ENCODE data around the gene LMO7. TPM values are rescaled to one million over a fixed set of nuclear protein-coding genes. Genes with fewer than 3 reads are reported as not detected.

LMO7 gene
- total RNA-seq, 2 donors from 2014 or later: 118 to 193 TPM

- H3K4me1 ChIP-seq: no peaks in the 10 kb centered on the region
- TF ChIP-seq CTCF (IDR thresholded peaks at IDR 0.05): no peak
- H3K36me3 ChIP-seq: no peaks in the 10 kb centered on the region
- intact Hi-C loops (cut with DNase I): no loop called here
- no peak overlapping the region for H3K4me3 ChIP-seq
- no peak overlapping the region for H3K9ac ChIP-seq (ENCODE audit: low read depth in 2 of 2, low read length in 2 of 2)
- no peak overlapping the region for H3K27ac ChIP-seq
- no peaks in the 10 kb centered on the region for H3K9me3 ChIP-seq
- H3K27me3 ChIP-seq: no peaks in the 10 kb centered on the region
- DNase-seq: no peak
These were observed 189.5 kb downstream of the LMO7 start for GRCh38 chr13:75825594-75825993.

- no peak for TF ChIP-seq CTCF (IDR thresholded peaks at IDR 0.05)
- DNase-seq: no peak
- Histone ChIP-seq H3K36me3 (no peaks in the 10 kb centered on the region), H3K9ac (ENCODE audit: low read depth in 2 of 2, low read length in 2 of 2) (no peak overlapping the region), H3K4me3 (no peak overlapping the region), H3K9me3 (no peaks in the 10 kb centered on the region), H3K4me1 (no peaks in the 10 kb centered on the region), H3K27me3 (no peaks in the 10 kb centered on the region), H3K27ac (no peak overlapping the region)
- intact Hi-C loops (cut with DNase I): no loop called here
These were observed 190.3 kb downstream of the LMO7 start for GRCh38 chr13:75826391-75826790.

GRCh38 chr13:75829830-75830229 lies 193.7 kb downstream of the LMO7 start:
- Histone ChIP-seq H3K4me3 (no peak overlapping the region), H3K27me3 (no peaks in the 10 kb centered on the region), H3K36me3 (no peaks in the 10 kb centered on the region), H3K4me1 (no peaks in the 10 kb centered on the region), H3K9me3 (no peaks in the 10 kb centered on the region), H3K27ac (no peak overlapping the region), H3K9ac (ENCODE audit: low read depth in 2 of 2, low read length in 2 of 2) (no peak overlapping the region)
- TF ChIP-seq CTCF (IDR thresholded peaks at IDR 0.05): no peak
- no peak for DNase-seq
- intact Hi-C loops (cut with DNase I): loop anchor here (10.0 kb wide), 1 partner anchor 135 kb away; no protein-coding TSS in a partner anchor

GRCh38 chr13:75830842-75831241 lies 194.7 kb downstream of the LMO7 start:
- DNase-seq: no peak
- TF ChIP-seq CTCF (IDR thresholded peaks at IDR 0.05): no peak

GRCh38 chr13:75831389-75831788 lies 195.3 kb downstream of the LMO7 start:
- no peak for DNase-seq
- no peak overlapping the region for H3K4me3 ChIP-seq
- no peaks in the 10 kb centered on the region for H3K27me3 ChIP-seq
- H3K36me3 ChIP-seq: no peaks in the 10 kb centered on the region
- no peak for TF ChIP-seq CTCF (IDR thresholded peaks at IDR 0.05)
- no peak overlapping the region for H3K27ac ChIP-seq
- no peaks in the 10 kb centered on the region for H3K9me3 ChIP-seq
- intact Hi-C loops (cut with DNase I): loop anchor here (10.0 kb wide), 1 partner anchor 137 kb away; no protein-coding TSS in a partner anchor
- no peak overlapping the region for H3K9ac ChIP-seq (ENCODE audit: low read depth in 2 of 2, low read length in 2 of 2)
- no peaks in the 10 kb centered on the region for H3K4me1 ChIP-seq

More at GRCh38 chr13:75830842-75831241, 194.7 kb downstream of the LMO7 start:
- Histone ChIP-seq H3K4me1 (no peaks in the 10 kb centered on the region), H3K9ac (ENCODE audit: low read depth in 2 of 2, low read length in 2 of 2) (no peak overlapping the region), H3K36me3 (no peaks in the 10 kb centered on the region), H3K9me3 (no peaks in the 10 kb centered on the region), H3K4me3 (no peak overlapping the region), H3K27ac (no peak overlapping the region), H3K27me3 (no peaks in the 10 kb centered on the region)
- intact Hi-C loops (cut with DNase I): loop anchor here (10.0 kb wide), 1 partner anchor 136 kb away; no protein-coding TSS in a partner anchor

All from colonic mucosa (tissue), 4 donors.